Neural cell (in vitro differentiated cells): ENCODE measurements around the gene TRAPPC5. TPM values are rescaled to one million over a fixed set of nuclear protein-coding genes. Genes with fewer than 3 reads are reported as not detected.

Source experiments
- H2AFZ ChIP-seq: fragments of 200-600, 300-800 bp; sonication (generic), shearing (Covaris generic); 2 replicates; pipeline ENCODE4 v1.6.0; 2014; ENCODE audit warnings: low read depth, mild to moderate bottlenecking, antibody characterized with exemption, low read length, moderate library complexity
- H3F3A ChIP-seq: fragments of 200-600 bp; shearing (Covaris generic); 2 replicates; pipeline ENCODE4 v1.6.1; 2016; ENCODE audit warnings: mild to moderate bottlenecking, moderate library complexity, mixed read lengths, antibody characterized with exemption, low read length; ENCODE audit not compliant: insufficient read depth, poor library complexity, severe bottlenecking
- H3K27ac ChIP-seq: fragments of 200-600, 300-800 bp; sonication (generic), shearing (Covaris generic); 2 replicates; pipeline ENCODE4 v1.5.1; 2014; ENCODE audit warnings: mild to moderate bottlenecking, low read length, moderate library complexity
- H3K27me3 ChIP-seq: fragments of 300-800, 200-600 bp; sonication (generic), shearing (Covaris generic); 2 replicates; pipeline ENCODE4 v1.6.0; 2014; ENCODE audit warnings: mild to moderate bottlenecking, low read depth, low read length, moderate library complexity; ENCODE audit not compliant: insufficient read depth
- H3K36me3 ChIP-seq: fragments of 300-800, 200-600 bp; sonication (generic), shearing (Covaris generic); 2 replicates; pipeline ENCODE4 v1.5.1; 2014; ENCODE audit warnings: mild to moderate bottlenecking, antibody characterized with exemption, low read length, moderate library complexity; ENCODE audit not compliant: insufficient read depth
- H3K4me2 ChIP-seq: fragments of 300-800, 200-600 bp; sonication (generic), shearing (Covaris generic); 2 replicates; pipeline ENCODE4 v1.6.0; 2014; ENCODE audit warnings: mild to moderate bottlenecking, low read length
- H3K4me3 ChIP-seq: fragments of 300-800, 200-600 bp; sonication (generic), shearing (Covaris generic); 2 replicates; pipeline ENCODE4 v1.5.1; 2014; ENCODE audit warnings: mild to moderate bottlenecking, low read length, moderate library complexity
- H3K79me2 ChIP-seq: fragments of 200-600 bp; shearing (Covaris generic); replicated peaks from 2 replicates; pipeline ENCODE4 v1.6.0; 2014; ENCODE audit warnings: mild to moderate bottlenecking, low read length, moderate library complexity; ENCODE audit not compliant: insufficient read depth
- H3K9ac ChIP-seq: fragments of 300-800, 200-600 bp; sonication (generic), shearing (Covaris generic); 2 replicates; pipeline ENCODE4 v1.6.1; 2016; ENCODE audit warnings: mild to moderate bottlenecking, low read length, mixed read lengths
- H3K9me2 ChIP-seq: fragments of 200-600 bp; shearing (Covaris generic); 2 replicates; pipeline ENCODE4 v1.6.1; 2016; ENCODE audit warnings: mild to moderate bottlenecking, low read length, mixed read lengths; ENCODE audit not compliant: insufficient read depth
- H3K9me3 ChIP-seq: fragments of 200-600, 300-800 bp; sonication (generic), shearing (Covaris generic); 2 replicates; pipeline ENCODE4 v1.6.1; 2016; ENCODE audit warnings: mild to moderate bottlenecking, mixed run types, low read length, moderate library complexity, mixed read lengths
- H4K20me1 ChIP-seq: fragments of 200-600 bp; shearing (Covaris generic); 2 replicates; pipeline ENCODE4 v1.6.1; 2016; ENCODE audit warnings: mild to moderate bottlenecking, mixed run types; ENCODE audit not compliant: insufficient read depth
- CTCF ChIP-seq: fragments of 450-650 bp; IDR thresholded peaks from 2 replicates; pipeline ENCODE4 v1.5.1; 2014; ENCODE audit warnings: antibody characterized with exemption, mild to moderate bottlenecking, moderate library complexity; ENCODE audit not compliant: poor library complexity, severe bottlenecking
- EP300 ChIP-seq: fragments of 450-650 bp; conservative IDR thresholded peaks from 2 replicates; pipeline ENCODE4 v1.6.1; 2014; ENCODE audit warnings: antibody characterized with exemption, mild to moderate bottlenecking, moderate library complexity; ENCODE audit not compliant: poor library complexity, severe bottlenecking
- EZH2 ChIP-seq: fragments of 200-600, 300-800 bp; shearing (Covaris generic), sonication (generic); IDR thresholded peaks from 2 replicates; pipeline ENCODE4 v1.6.1; 2014; ENCODE audit warnings: antibody characterized with exemption, low read length, borderline replicate concordance, mild to moderate bottlenecking; ENCODE audit not compliant: insufficient read depth, poor library complexity, severe bottlenecking
- MXI1 ChIP-seq: fragments of 450-650 bp; conservative IDR thresholded peaks from 2 replicates; pipeline ENCODE4 v1.6.1; 2014; ENCODE audit warnings: antibody characterized with exemption, mild to moderate bottlenecking; ENCODE audit not compliant: poor library complexity, severe bottlenecking
- POLR2AphosphoS5 ChIP-seq: IDR thresholded peaks from 2 replicates; pipeline ENCODE4 v1.6.1; 2012
- RAD21 ChIP-seq: fragments of 450-650 bp; conservative IDR thresholded peaks from 2 replicates; pipeline ENCODE4 v1.6.1; 2014; ENCODE audit warnings: antibody characterized with exemption, mild to moderate bottlenecking, moderate library complexity
- REST ChIP-seq: IDR thresholded peaks from 2 replicates; pipeline ENCODE4 v1.6.1; 2012; ENCODE audit warnings: borderline replicate concordance
- SMC3 ChIP-seq: fragments of 450-650 bp; conservative IDR thresholded peaks from 2 replicates; pipeline ENCODE4 v1.6.1; 2014; ENCODE audit warnings: antibody characterized with exemption, mild to moderate bottlenecking, moderate library complexity; ENCODE audit not compliant: poor library complexity
- TAF1 ChIP-seq: IDR thresholded peaks from 2 replicates; pipeline ENCODE4 v1.6.1; 2012; ENCODE audit warnings: low read depth
- polyA plus RNA-seq: library from polyadenylated mRNA; depleted of rRNA; stranded (reverse); fragments of >200 nt; gene quantifications from 2 replicates; pipeline ENCODE4 v1.2.3, GENCODE V29; 2014

The TRAPPC5 gene
- polyA plus RNA-seq, 1 donor from 2014 or later = 88.5 TPM

GRCh38 chr19:7731615-7732014 lies 51.0 kb downstream of the TRAPPC5 start:
- Histone ChIP-seq H3K9me3 (no peaks in the 10 kb centered on the region), H2AFZ (no peak overlapping the region), H3F3A (no peaks in the 10 kb centered on the region), H3K27ac (no peak overlapping the region), H3K4me3 (no peak overlapping the region), H3K4me2 (no peak overlapping the region), H3K79me2 (no peaks in the 10 kb centered on the region), H4K20me1 (no peaks in the 10 kb centered on the region), H3K27me3 (peaks cover 69% of the 10 kb centered on the region), H3K9ac (no peak overlapping the region), H3K9me2 (no peaks in the 10 kb centered on the region), H3K36me3 (no peaks in the 10 kb centered on the region)
- no peak for TF ChIP-seq SMC3
- TF ChIP-seq POLR2AphosphoS5 = no peak
- TF ChIP-seq RAD21 = no peak
- TF ChIP-seq REST = no peak

DNA sequence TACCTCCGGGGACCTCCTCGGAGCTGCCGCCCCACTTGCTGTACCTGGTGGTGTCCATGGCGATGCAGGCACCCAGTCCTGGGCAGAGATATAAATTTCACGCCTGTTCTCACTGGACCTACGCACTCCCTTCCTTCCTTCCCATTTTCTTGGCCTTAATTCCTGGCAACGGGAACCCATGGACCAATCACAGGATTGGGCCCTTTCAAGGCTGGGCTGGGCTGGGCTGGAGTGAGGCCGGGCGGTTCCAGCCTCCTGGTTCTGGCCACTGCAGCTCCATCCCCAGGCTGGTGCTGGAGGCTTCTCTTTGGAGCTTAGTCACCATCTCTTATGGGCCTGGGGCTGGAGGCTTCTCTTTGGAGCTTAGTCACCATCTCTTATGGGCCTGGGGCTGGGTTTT lies 51.4 kb downstream of the TRAPPC5 start, which contains the start of gene CLEC4G:
Gene CLEC4G (minus strand): TSS at position 66 of the 400 bp plus-strand sequence. CDS start 8 bp downstream, at position 58.
- Histone ChIP-seq H3K27me3 (peaks cover 69% of the 10 kb centered on the region), H3K4me2 (no peak within 1 kb of the TSS), H3K9me3 (no peaks in the 10 kb centered on the region), H2AFZ (no peak within 1 kb of the TSS), H3K9ac (no peak within 1 kb of the TSS), H3K4me3 (peak within 1 kb of the TSS; percentile 41), H3K79me2 (no peaks in the 10 kb centered on the region), H3K27ac (no peak within 1 kb of the TSS), H4K20me1 (no peaks in the 10 kb centered on the region), H3F3A (no peaks in the 10 kb centered on the region), H3K36me3 (no peaks in the 10 kb centered on the region), H3K9me2 (no peaks in the 10 kb centered on the region)
- TF ChIP-seq POLR2AphosphoS5 (no peak), EP300 (no peak), CTCF (no peak), RAD21 (no peak), TAF1 (no peak)

- Histone ChIP-seq H4K20me1 (no peaks in the 10 kb centered on the region), H3K9me2 (no peaks in the 10 kb centered on the region), H3K27me3 (peaks cover 59% of the 10 kb centered on the region), H3K4me3 (no peak overlapping the region), H3K9me3 (no peaks in the 10 kb centered on the region), H3K79me2 (no peaks in the 10 kb centered on the region), H3F3A (no peaks in the 10 kb centered on the region), H2AFZ (no peak overlapping the region), H3K36me3 (no peaks in the 10 kb centered on the region), H3K4me2 (no peak overlapping the region), H3K9ac (no peak overlapping the region), H3K27ac (no peak overlapping the region)
- TF ChIP-seq SMC3 (no peak), TAF1 (no peak), MXI1 (no peak), EP300 (no peak), POLR2AphosphoS5 (no peak), EZH2 (no peak), RAD21 (no peak), CTCF (no peak), REST (no peak)
Measured at GRCh38 chr19:7733376-7733775, 52.7 kb downstream of the TRAPPC5 start.
